Duodenal mucosa (tissue), 2 donors: ENCODE results near the gene IL19.
"Not testable (repeated sequence)": the region's sequence is repeated elsewhere in the genome, so short reads cannot be mapped to it uniquely, and the experiment has no call there.

Experiments used
- H3K27ac ChIP-seq: one replicate; pipeline ENCODE4 v1.7.0; 2013; ENCODE audit warnings: low read depth, low read length
- H3K27me3 ChIP-seq, 2 donors: one replicate each; pipeline ENCODE4 v1.7.0; 2013; ENCODE audit warnings: low read length in 2 of 2, control low read depth in 1 of 2; ENCODE audit not compliant: insufficient read depth in 2 of 2, control insufficient read depth in 1 of 2
- H3K36me3 ChIP-seq, 2 donors: one replicate each; pipeline ENCODE4 v1.7.0; 2013; ENCODE audit warnings: low read length in 2 of 2, control low read depth in 1 of 2; ENCODE audit not compliant: insufficient read depth in 2 of 2, control insufficient read depth in 1 of 2
- H3K4me1 ChIP-seq, 2 donors: one replicate each; pipeline ENCODE4 v1.7.0; 2013; ENCODE audit warnings: low read length in 2 of 2, control low read depth in 1 of 2; ENCODE audit not compliant: insufficient read depth in 2 of 2, control insufficient read depth in 1 of 2
- H3K4me3 ChIP-seq, 2 donors: one replicate each; pipeline ENCODE4 v1.7.0; 2013; ENCODE audit warnings: low read length in 2 of 2, low read depth in 1 of 2
- H3K9ac ChIP-seq, 2 donors: one replicate each; pipeline ENCODE4 v1.7.0; 2013; ENCODE audit warnings: low read length in 2 of 2, low read depth in 1 of 2
- H3K9me3 ChIP-seq, 2 donors: one replicate each; pipeline ENCODE4 v1.7.0; 2013; ENCODE audit warnings: low read length in 2 of 2, control low read depth in 1 of 2; ENCODE audit not compliant: control insufficient read depth in 1 of 2

The IL19 gene

DNA sequence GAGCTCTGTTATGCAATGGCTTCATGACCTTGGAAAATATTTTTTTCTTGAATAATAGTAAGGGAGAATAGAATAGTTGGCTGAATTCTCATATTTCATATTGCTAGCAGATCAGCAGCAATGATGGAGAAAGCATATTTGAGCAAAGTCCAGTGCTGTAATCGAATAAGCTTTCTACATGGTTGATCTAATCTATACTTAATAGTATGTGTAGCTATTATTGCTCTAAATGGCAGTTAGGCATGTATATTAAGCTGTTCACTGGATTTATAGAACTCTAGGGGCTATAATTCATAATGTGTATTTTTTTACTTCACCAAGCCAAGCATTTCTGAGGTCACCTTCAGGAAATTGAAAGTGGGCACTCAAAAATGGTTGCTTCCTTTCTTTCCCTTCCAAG, 10.0 kb upstream of the IL19 start:
- Histone ChIP-seq H3K36me3 (no peaks in the 10 kb centered on the region), H3K4me3 (no peak overlapping the region), H3K27ac (no peak overlapping the region), H3K9me3 (no peaks in the 10 kb centered on the region), H3K27me3 (peaks cover 0 to 3% of the 10 kb centered on the region in 2 donors), H3K4me1 (no peaks in the 10 kb centered on the region), H3K9ac (no peak overlapping the region)

DNA sequence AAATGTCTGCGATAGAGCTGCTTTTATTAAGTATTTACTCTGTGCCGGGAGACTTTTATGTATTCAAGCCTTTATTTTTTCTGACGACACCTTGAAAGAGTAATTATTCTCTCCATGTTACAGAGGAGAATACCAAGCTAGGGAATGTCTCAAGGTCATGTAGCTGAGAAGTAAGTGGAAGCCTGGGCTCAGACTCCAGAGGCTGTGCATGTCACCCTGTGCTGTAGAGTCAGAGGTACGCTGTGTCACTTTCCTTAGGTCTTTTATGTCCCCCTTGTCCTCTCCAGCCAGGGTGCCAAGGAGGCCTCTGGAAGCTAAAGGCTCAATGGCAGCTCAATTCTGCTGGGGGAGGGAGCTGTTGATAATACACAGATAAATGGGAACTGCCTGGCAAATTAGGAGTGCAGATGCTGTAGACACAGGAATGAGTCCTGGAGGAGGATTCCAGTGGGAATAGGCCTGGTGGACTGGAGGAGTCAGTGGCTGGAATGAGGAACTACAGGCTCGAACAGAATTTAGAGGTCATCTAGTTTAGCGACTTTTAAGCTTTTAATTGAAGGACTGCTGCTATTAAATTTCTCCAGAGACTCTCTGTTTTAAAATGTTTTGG, 9.3 kb upstream of the IL19 start:
- no peak overlapping the region for H3K9ac ChIP-seq
- no peaks in the 10 kb centered on the region for H3K9me3 ChIP-seq
- H3K27me3 ChIP-seq: peaks cover 0 to 3% of the 10 kb centered on the region in 2 donors
- H3K4me1 ChIP-seq: no peaks in the 10 kb centered on the region
- H3K4me3 ChIP-seq: no peak overlapping the region
- H3K27ac ChIP-seq: no peak overlapping the region
- no peaks in the 10 kb centered on the region for H3K36me3 ChIP-seq

DNA sequence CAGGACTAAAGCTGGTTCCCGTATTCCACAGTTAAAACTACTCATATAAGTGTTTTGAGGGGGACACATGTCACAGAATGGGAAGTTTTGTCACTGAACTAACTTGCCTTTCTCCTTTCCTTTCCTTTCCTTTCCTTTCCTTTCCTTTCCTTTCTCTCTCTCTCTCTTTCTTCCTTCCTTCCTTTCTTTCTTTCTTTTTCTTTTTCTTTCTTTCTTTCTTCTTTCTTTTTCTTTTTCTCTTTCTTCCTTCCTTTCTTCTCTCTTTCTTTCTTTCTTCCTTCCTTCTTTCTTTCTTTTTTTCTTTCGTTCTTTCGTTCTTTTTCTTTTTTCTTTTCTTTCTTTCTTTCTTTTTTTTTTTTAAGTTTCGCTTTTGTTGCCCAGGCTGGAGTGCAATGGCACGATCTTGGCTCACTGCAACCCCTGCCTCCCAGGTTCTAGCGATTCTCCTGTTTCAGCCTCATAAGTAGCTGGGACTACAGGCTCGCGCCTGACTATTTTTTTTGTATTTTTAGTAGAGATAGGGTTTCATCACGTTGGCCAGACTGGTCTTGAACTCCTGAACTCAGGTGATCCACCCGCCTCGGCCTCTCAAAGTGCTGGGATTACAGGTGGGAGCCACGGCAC, 7.7 kb upstream of the IL19 start:
- H3K27me3 ChIP-seq, H3K4me1 ChIP-seq, H3K36me3 ChIP-seq, H3K9ac ChIP-seq, H3K27ac ChIP-seq, H3K9me3 ChIP-seq, H3K4me3 ChIP-seq: not testable (repeated sequence)

- H3K4me3 ChIP-seq, H3K9me3 ChIP-seq, H3K27me3 ChIP-seq, H3K36me3 ChIP-seq, H3K27ac ChIP-seq, H3K9ac ChIP-seq: not testable (repeated sequence)
- H3K4me1 ChIP-seq: peaks cover 0 to 17% of the 10 kb centered on the region in 2 donors
Measured at GRCh38 chr1:206765771-206766170, 4.8 kb upstream of the IL19 start.

- H3K4me3 ChIP-seq: no peak overlapping the region
- H3K4me1 ChIP-seq: peaks cover 0 to 19% of the 10 kb centered on the region in 2 donors
- H3K9ac ChIP-seq: no peak overlapping the region
- H3K9me3 ChIP-seq: no peaks in the 10 kb centered on the region
- H3K27ac ChIP-seq: no peak overlapping the region
- H3K36me3 ChIP-seq: no peaks in the 10 kb centered on the region
- peaks cover 0 to 3% of the 10 kb centered on the region in 2 donors for H3K27me3 ChIP-seq
Measured at GRCh38 chr1:206766251-206766856, 4.2 kb upstream of the IL19 start.

- Histone ChIP-seq H3K36me3 (no peaks in the 10 kb centered on the region), H3K9me3 (no peaks in the 10 kb centered on the region), H3K27ac (no peak overlapping the region), H3K9ac (no peak overlapping the region), H3K4me3 (peak overlapping the region in 1 of 2 donors; percentile 18), H3K4me1 (peaks cover 0 to 19% of the 10 kb centered on the region in 2 donors), H3K27me3 (peaks cover 3 to 4% of the 10 kb centered on the region in 2 donors)
Measured at GRCh38 chr1:206768472-206769303, 1.9 kb upstream of the IL19 start.

- Histone ChIP-seq H3K4me1 (peaks cover 0 to 21% of the 10 kb centered on the region in 2 donors), H3K27ac (no peak overlapping the region), H3K36me3 (no peaks in the 10 kb centered on the region), H3K9ac (no peak overlapping the region), H3K4me3 (peak overlapping the region; percentile 1 to 18), H3K27me3 (peaks cover 4 to 8% of the 10 kb centered on the region in 2 donors), H3K9me3 (no peaks in the 10 kb centered on the region)
Measured at GRCh38 chr1:206769304-206769731, 1.3 kb upstream of the IL19 start.

GRCh38 chr1:206771338-206771692, 742 bp downstream of the IL19 start:
- no peak overlapping the region for H3K27ac ChIP-seq
- no peak overlapping the region for H3K9ac ChIP-seq
- peaks cover 4 to 12% of the 10 kb centered on the region in 2 donors for H3K27me3 ChIP-seq
- no peaks in the 10 kb centered on the region for H3K36me3 ChIP-seq
- H3K4me1 ChIP-seq: peaks cover 0 to 25% of the 10 kb centered on the region in 2 donors
- no peaks in the 10 kb centered on the region for H3K9me3 ChIP-seq
- H3K4me3 ChIP-seq: no peak overlapping the region

DNA sequence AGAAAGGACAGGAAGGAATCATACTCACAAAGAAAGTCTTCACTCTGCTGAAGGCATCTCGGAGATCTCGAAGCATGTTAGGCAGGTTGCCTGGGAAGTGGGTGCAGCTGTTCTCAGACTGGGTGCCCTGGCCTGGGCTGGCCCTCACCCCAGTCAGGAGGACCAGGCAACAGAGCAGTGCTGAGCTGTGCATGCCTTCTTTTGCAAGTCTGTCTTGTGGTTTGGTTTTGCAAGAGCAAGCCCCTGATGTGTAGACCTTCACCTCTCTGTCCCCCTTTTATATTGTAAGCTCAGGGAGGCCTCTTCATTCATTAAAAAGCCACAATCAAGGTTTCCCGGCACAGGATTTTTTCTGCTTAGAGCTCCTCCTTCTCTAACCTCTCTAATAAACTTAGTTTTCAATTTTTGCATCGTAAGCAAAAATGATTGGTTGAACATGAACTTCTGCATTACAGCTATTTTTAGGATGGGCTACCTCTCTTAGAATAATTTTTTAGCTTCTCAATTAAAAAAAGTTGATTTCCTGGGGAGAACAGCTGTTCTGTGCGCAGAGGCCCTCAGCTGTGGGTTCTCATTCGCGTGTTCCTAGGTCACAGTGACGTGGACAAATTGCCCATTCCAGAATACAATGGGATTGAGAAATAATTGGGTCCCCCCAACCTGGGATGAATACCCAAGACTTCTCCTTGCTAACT, 1.8 kb downstream of the IL19 start, which contains the start of gene IL10:
IL10 (minus strand) TSS at position 252 of the 695 bp plus-strand sequence; CDS start at position 193, 59 bp downstream.
- Histone ChIP-seq H3K27me3 (peaks cover 4 to 12% of the 10 kb centered on the region in 2 donors), H3K9me3 (no peaks in the 10 kb centered on the region), H3K36me3 (no peaks in the 10 kb centered on the region), H3K27ac (no peak within 1 kb of the TSS), H3K4me3 (no peak within 1 kb of the TSS), H3K4me1 (peaks cover 0 to 25% of the 10 kb centered on the region in 2 donors), H3K9ac (peak within 1 kb of the TSS in 1 of 2 donors; percentile 1)
